Breast epithelium (tissue), 3 donors: Measurements from ENCODE around the gene NIPAL3.

Experiments used
- POLR2A ChIP-seq: fragments of 450-650 bp; IDR thresholded peaks from one replicate; pipeline ENCODE4 v1.6.1; 2016; ENCODE audit warnings: antibody characterized with exemption, mild to moderate bottlenecking, moderate library complexity
- POLR2AphosphoS5 ChIP-seq, 3 donors: sonication (generic); formaldehyde crosslinking; IDR thresholded peaks; one replicate each; pipeline ENCODE4 v1.6.1; 2017; ENCODE audit warnings: antibody characterized with exemption in 3 of 3
- TF ChIP-seq, protein P1 (sequence below), 3 donors: fragments of 450-650 bp; IDR thresholded peaks; one replicate each; pipeline ENCODE4 v1.5.1; 2016 to 2017; ENCODE audit warnings: antibody characterized with exemption in 3 of 3, mild to moderate bottlenecking in 3 of 3, moderate library complexity in 3 of 3

DNA sequence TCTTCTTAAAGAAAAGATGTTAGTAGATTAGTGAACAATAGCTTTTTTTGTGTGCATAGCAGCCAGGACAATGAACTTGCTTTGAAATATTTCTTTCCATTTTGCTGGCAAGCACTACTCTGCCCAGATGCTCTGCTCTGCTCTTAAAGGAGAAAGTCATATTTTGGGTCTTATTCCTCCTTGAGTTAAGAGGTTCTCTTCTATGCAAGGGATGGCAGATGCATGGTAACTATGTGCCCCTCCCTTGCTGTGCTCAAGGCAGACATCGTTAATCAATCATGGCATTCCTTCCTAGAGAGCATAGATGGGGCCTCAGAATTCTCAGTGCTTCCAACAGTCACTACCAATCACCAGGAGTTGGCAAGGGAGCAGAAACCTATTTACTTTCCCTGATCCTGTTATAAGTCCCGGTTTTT lies 27.6 kb downstream of the NIPAL3 start:
- TF ChIP-seq, protein P1, sequence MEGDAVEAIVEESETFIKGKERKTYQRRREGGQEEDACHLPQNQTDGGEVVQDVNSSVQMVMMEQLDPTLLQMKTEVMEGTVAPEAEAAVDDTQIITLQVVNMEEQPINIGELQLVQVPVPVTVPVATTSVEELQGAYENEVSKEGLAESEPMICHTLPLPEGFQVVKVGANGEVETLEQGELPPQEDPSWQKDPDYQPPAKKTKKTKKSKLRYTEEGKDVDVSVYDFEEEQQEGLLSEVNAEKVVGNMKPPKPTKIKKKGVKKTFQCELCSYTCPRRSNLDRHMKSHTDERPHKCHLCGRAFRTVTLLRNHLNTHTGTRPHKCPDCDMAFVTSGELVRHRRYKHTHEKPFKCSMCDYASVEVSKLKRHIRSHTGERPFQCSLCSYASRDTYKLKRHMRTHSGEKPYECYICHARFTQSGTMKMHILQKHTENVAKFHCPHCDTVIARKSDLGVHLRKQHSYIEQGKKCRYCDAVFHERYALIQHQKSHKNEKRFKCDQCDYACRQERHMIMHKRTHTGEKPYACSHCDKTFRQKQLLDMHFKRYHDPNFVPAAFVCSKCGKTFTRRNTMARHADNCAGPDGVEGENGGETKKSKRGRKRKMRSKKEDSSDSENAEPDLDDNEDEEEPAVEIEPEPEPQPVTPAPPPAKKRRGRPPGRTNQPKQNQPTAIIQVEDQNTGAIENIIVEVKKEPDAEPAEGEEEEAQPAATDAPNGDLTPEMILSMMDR (IDR thresholded peaks at IDR 0.05) = no peak
- TF ChIP-seq POLR2A (no peak), POLR2AphosphoS5 (IDR thresholded peaks at IDR 0.05) (no peak)
